ENCODE measurements around the gene HSBP1.

- TF ChIP-seq, protein P1, sequence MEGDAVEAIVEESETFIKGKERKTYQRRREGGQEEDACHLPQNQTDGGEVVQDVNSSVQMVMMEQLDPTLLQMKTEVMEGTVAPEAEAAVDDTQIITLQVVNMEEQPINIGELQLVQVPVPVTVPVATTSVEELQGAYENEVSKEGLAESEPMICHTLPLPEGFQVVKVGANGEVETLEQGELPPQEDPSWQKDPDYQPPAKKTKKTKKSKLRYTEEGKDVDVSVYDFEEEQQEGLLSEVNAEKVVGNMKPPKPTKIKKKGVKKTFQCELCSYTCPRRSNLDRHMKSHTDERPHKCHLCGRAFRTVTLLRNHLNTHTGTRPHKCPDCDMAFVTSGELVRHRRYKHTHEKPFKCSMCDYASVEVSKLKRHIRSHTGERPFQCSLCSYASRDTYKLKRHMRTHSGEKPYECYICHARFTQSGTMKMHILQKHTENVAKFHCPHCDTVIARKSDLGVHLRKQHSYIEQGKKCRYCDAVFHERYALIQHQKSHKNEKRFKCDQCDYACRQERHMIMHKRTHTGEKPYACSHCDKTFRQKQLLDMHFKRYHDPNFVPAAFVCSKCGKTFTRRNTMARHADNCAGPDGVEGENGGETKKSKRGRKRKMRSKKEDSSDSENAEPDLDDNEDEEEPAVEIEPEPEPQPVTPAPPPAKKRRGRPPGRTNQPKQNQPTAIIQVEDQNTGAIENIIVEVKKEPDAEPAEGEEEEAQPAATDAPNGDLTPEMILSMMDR (conservative IDR thresholded peaks at IDR 0.05; ENCODE audit: low read depth, low read length): no peak
- TF ChIP-seq EZH2 (IDR thresholded peaks at IDR 0.05; ENCODE audit: low read length, unreplicated experiment): no peak
Measured at GRCh38 chr16:83792391-83792790, 15.4 kb upstream of the HSBP1 start.

Measured in PC-3 (cell line).